GM18511 (cell line): Measurements from ENCODE around the gene IST1.
"Not testable (repeated sequence)": the region's sequence is repeated elsewhere in the genome, so short reads cannot be mapped to it uniquely, and the experiment has no call there.

ENCODE experiments used
- ATAC-seq: cut with Tn5 transposase; IDR thresholded peaks from one replicate; pipeline ENCODE4 v1.9.1; 2021; ENCODE audit warnings: mild to moderate bottlenecking, moderate library complexity; ENCODE audit not compliant: unreplicated experiment

Gene IST1

GRCh38 chr16:71894921-71895678 is at the start of gene IST1:
TSS of gene IST1 (plus strand) at chr16:71895531. CDS start at chr16:71915641, 20,110 bp downstream.
- ATAC-seq: peak; percentile 80

GRCh38 chr16:71845639-71846430 is 49.5 kb upstream of the IST1 start, which contains the start of gene ATXN1L:
TSS of gene ATXN1L (plus strand) at chr16:71845976. CDS start at chr16:71849741, 3,765 bp downstream.
- peak; percentile 76 for ATAC-seq

GRCh38 chr16:71846431-71846830 is 48.9 kb upstream of the IST1 start:
- ATAC-seq: no peak

GRCh38 chr16:71847096-71847495 is 48.2 kb upstream of the IST1 start:
- no peak for ATAC-seq

DNA sequence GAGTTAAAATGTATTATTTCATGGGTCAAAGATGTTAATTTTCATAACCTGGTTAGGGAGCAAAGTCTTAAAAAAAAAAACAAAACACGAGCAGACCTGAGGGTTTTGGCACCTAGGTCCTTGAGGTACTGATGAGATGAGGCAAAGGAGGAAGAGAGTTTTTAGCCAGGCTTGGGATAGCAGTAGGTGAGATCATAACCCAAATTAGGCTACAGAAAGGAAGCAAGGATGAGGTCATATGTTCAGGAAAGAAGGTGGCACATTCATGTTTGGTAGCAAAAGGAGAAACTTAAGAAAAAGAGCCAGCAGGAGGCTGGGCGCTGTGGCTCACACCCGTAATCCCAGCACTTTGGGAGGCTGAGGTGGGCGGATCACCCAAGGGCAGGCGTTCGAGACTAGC is 46.7 kb upstream of the IST1 start:
- no peak for ATAC-seq

- no peak for ATAC-seq
Measured at GRCh38 chr16:71851746-71852145, 43.6 kb upstream of the IST1 start.

GRCh38 chr16:71852158-71852557 is 43.2 kb upstream of the IST1 start:
- ATAC-seq: no peak

GRCh38 chr16:71852561-71852960 is 42.8 kb upstream of the IST1 start:
- no peak for ATAC-seq

DNA sequence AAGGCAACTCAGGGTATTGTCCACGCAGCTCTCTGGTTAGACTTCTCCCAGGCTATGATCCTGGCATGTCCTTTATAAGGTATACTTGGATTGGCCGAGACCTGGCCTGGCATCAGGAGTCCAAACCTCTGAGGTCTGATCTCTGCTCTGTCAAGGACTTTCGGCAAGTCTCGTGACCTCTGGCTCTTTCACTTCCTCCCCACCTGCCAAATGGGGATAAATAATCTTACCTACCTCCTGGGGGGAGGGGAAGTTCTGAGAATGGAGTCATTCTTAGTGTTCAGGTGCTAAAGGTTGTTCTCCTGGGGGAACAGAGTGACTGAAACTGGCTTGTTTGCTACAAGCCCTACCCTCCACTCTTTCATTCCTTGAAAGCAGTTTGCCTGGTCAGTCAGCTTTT is 41.9 kb upstream of the IST1 start:
- ATAC-seq: peak; percentile 88

- ATAC-seq: no peak
Measured at GRCh38 chr16:71854369-71854948, 40.9 kb upstream of the IST1 start.

- no peak for ATAC-seq
Measured at GRCh38 chr16:71855937-71856662, 39.2 kb upstream of the IST1 start.

GRCh38 chr16:71859762-71860521 is 35.4 kb upstream of the IST1 start:
- no peak for ATAC-seq

- no peak for ATAC-seq
Measured at GRCh38 chr16:71863995-71864394, 31.3 kb upstream of the IST1 start.

DNA sequence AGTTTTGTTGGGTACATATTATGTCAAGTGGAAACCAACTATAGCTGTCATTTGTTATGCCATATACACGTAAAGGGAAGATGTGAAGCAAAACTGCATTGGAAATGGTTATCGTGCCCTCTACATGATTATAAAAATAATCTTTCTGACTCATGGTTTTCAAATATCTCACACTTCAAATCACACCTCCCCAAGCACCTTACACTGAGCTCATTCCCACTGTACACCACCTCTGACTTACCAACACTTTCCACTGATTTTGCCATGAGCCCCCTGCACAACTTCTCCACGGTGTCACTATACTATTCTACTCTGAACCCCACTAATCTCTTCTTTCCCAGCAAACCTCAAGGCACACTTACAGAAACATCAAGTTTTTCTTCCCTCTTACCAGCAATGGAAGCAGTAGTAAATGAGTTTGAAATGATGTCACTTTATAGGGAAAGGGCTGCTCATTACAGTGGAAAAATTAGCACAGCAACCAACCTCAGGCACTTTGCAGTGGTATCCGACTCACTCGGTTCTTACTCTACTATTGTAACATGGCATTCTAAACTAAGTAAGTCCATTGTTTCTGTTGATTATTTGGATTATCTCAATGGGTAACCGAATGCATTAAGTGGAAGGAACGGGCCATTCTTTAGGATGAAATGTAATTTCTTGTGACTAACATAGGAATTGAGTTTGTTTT is 30.0 kb upstream of the IST1 start:
- ATAC-seq: no peak

DNA sequence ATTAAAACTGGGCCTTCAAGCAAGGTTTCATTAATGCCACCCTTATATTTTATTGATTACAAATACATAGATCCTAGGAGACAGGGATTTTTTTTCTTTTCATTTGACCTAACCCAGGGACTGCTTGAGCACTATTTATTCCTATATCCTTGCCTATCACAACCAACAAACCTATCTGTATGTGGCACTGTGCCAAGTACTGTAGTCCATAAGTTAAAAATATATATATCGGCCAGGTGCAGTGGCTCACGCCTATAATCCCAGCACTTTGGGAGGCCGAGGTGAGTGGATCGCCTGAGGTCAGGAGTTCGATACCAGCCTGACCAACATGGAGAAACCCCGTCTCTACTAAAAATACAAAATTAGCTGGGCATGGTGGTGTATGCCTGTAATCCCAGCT is 28.2 kb upstream of the IST1 start:
- ATAC-seq: not testable (repeated sequence)

DNA sequence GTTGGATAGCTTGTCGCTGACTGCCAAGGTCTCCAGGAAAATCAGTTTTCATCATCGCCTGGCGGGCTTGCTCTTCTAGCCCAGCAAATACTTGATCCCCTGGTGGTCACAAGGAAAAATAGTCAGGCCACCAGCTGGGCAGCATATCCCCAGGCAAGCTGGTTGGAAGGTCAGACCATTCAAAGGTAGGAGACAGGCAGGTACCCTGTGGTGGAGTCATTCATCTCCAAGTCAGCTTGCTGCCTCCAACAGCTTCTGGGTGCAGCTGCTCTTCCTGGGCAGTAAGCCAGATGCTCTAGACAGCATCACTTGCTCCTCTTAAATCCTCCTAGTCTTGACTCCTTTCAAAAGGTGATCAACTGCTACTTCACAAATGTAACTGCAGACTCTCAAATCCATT is 27.4 kb upstream of the IST1 start:
- ATAC-seq: no peak

GRCh38 chr16:71869089-71869488 is 26.2 kb upstream of the IST1 start:
- ATAC-seq: no peak

- ATAC-seq: no peak
Measured at GRCh38 chr16:71870818-71871217, 24.5 kb upstream of the IST1 start.

DNA sequence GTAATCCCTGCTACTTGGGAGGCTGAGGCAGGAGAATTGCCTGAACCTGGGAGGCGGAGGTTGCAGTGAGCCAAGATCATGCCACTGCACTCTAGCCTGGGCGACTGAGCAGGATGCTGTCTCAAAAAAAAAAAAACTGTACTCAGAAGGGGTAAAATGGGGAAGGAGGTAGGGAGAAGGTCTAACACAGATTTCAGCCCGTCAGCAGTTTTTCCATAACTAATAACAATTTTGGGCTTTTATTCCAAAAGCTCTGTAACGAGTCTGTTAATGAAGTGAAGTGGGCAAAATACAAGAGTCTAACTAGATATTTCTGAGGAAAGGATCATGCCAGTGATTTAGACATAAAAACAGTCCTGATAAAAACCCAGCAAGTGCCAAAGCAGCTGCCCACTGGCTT is 22.1 kb upstream of the IST1 start:
- ATAC-seq: no peak

DNA sequence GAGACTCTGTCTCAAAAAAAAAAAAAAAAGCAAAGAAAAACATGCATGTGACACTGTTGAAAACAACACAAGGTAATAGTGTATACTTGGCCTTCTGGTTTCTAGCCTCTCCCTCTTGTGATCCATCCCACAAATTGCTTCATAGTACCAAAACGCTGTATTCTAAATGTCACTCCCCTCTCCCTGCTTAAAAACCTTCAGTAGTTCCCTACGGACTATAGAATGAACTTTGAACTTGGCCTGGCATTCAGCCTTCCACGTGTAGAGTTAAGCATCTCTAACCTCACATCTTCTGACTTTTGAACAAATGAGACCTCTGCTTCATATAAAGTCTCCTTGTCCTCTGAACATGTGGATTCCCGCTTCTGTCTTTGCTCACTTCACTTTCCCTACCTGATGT is 16.4 kb upstream of the IST1 start:
- ATAC-seq: no peak
